ENCODE data around the gene LMO3. TPM values are rescaled to one million over a fixed set of nuclear protein-coding genes. Genes with fewer than 3 reads are reported as not detected.

The LMO3 gene
- total RNA-seq, 1 donor from 2014 or later: 0.69 TPM

DNA sequence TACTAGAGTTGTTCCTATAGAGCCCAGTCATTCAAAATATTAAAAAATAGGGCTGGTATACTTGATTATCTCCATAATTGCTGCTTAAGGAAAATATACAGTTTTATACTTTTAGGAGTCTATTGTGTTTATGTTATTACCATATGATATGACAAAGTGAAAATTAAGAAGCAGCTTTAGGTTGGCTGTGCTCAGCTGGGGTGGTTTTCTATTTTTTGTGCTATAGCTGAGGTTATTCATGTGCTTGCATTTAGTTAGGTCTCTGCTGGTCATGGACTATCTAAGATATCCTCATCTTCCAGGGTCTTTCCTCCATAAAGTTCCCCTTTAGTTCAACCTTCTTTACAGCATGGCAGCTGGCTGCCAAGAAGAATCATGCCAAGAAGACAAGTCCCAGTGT is 13.6 kb upstream of the LMO3 start:
- Mint-ChIP-seq H3K9me3 (peaks cover 4% of the 10 kb centered on the region), H3K4me3 (no peak overlapping the region), H3K27me3 (ENCODE audit: low read depth) (peaks cover 15% of the 10 kb centered on the region), H3K36me3 (no peaks in the 10 kb centered on the region), H3K4me1 (no peaks in the 10 kb centered on the region), H3K27ac (no peak overlapping the region)
- DNase-seq (ENCODE audit: low spot score in 2 of 2, unreplicated experiment in 2 of 2): no peak
- TF ChIP-seq, protein P1, sequence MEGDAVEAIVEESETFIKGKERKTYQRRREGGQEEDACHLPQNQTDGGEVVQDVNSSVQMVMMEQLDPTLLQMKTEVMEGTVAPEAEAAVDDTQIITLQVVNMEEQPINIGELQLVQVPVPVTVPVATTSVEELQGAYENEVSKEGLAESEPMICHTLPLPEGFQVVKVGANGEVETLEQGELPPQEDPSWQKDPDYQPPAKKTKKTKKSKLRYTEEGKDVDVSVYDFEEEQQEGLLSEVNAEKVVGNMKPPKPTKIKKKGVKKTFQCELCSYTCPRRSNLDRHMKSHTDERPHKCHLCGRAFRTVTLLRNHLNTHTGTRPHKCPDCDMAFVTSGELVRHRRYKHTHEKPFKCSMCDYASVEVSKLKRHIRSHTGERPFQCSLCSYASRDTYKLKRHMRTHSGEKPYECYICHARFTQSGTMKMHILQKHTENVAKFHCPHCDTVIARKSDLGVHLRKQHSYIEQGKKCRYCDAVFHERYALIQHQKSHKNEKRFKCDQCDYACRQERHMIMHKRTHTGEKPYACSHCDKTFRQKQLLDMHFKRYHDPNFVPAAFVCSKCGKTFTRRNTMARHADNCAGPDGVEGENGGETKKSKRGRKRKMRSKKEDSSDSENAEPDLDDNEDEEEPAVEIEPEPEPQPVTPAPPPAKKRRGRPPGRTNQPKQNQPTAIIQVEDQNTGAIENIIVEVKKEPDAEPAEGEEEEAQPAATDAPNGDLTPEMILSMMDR (IDR thresholded peaks at IDR 0.05; ENCODE audit: unreplicated experiment): no peak

DNA sequence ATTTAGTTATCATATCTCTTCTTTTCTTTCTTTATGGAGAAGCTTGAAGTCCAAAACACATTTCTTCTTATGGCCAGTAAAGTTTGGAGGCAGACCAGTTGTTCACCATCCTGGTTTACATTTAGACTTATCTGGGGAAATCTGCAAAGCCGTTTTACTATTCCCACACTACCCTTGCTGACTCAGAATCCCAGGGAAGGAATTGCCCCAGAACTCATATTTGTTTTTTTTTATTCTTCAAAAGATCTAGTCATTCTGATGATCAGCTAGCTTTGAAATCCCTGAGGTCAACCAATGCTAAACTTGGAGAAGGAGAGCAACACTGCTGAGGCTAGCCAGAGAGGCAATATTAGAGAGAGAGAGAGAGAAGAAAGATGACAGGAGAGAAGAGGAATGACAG is 12.3 kb upstream of the LMO3 start:
- Mint-ChIP-seq H3K36me3 (no peaks in the 10 kb centered on the region), H3K4me3 (no peak overlapping the region), H3K27me3 (ENCODE audit: low read depth) (peaks cover 17% of the 10 kb centered on the region), H3K4me1 (no peaks in the 10 kb centered on the region), H3K27ac (no peak overlapping the region), H3K9me3 (peaks cover 4% of the 10 kb centered on the region)
- TF ChIP-seq, protein P1 (IDR thresholded peaks at IDR 0.05; ENCODE audit: unreplicated experiment): no peak
- DNase-seq (ENCODE audit: low spot score in 2 of 2, unreplicated experiment in 2 of 2): no peak

DNA sequence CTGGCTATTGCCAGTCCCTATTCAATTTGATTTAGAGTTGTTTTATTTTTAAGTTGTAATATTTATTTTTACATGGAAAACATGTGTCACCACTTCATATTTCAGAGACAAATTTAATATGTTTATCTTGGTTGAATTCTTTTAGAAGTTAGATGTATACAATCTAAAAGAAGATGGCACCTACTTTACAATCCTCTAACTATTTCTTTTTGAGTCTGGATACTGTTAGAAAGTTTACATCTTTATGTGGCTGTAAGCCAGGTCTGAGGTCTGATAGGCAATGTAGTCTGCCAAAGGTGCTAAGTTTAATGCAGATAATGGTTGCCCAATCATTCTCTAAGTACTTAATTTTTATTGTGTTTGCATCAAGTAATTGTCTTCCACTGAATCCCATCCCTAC is 7.2 kb upstream of the LMO3 start:
- no peaks in the 10 kb centered on the region for H3K36me3 Mint-ChIP-seq
- H3K4me3 Mint-ChIP-seq: no peak overlapping the region
- no peak for DNase-seq (ENCODE audit: low spot score in 2 of 2, unreplicated experiment in 2 of 2)
- TF ChIP-seq, protein P1 (IDR thresholded peaks at IDR 0.05; ENCODE audit: unreplicated experiment): no peak
- peaks cover 56% of the 10 kb centered on the region for H3K27me3 Mint-ChIP-seq (ENCODE audit: low read depth)
- no peak overlapping the region for H3K27ac Mint-ChIP-seq
- H3K4me1 Mint-ChIP-seq: peaks cover 19% of the 10 kb centered on the region
- no peaks in the 10 kb centered on the region for H3K9me3 Mint-ChIP-seq

DNA sequence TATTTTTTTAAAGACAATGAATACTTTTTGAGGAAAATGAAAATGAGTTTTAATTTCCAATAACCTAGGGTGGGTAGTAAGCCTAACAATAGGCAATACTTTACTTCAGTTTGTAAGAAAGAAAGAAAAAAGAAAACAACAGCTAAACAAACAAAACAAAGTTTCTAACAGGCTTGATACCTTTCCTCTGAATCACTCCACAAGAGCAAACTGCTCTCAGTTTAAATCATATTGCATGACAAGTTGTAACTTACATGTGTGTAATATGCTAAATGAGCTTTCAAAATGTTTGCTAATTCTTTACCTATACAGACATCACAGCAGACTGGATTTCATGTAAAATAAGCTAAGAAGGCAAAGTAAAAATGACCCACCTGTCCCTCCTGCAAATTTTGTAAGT is 6.7 kb upstream of the LMO3 start:
- H3K4me1 Mint-ChIP-seq: peaks cover 19% of the 10 kb centered on the region
- TF ChIP-seq, protein P1 (IDR thresholded peaks at IDR 0.05; ENCODE audit: unreplicated experiment): no peak
- DNase-seq (ENCODE audit: low spot score in 2 of 2, unreplicated experiment in 2 of 2): no peak
- H3K36me3 Mint-ChIP-seq: no peaks in the 10 kb centered on the region
- H3K9me3 Mint-ChIP-seq: no peaks in the 10 kb centered on the region
- no peak overlapping the region for H3K27ac Mint-ChIP-seq
- no peak overlapping the region for H3K4me3 Mint-ChIP-seq
- H3K27me3 Mint-ChIP-seq (ENCODE audit: low read depth): peaks cover 60% of the 10 kb centered on the region

DNA sequence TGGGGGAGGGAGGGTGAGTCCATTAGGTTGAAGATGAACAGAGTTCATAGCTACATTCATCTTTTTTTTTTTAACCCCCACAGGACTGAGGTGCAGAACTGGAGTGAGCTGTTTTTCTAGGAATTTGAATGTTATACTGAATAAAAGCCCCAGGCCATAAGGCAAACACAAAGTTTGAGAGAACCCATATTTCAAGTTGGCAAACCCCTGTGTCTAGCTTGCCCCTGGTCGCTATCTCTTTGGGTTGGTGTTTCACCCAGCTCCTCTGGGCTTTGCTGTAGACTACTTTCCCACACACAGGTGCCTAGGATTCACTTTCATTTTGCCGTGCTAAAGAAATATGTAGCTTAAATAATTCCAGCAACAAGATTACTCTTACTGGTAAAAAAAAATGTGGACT is 5.2 kb upstream of the LMO3 start:
- DNase-seq (ENCODE audit: low spot score in 2 of 2, unreplicated experiment in 2 of 2): no peak
- Mint-ChIP-seq H3K27me3 (ENCODE audit: low read depth) (peaks cover 75% of the 10 kb centered on the region), H3K36me3 (no peaks in the 10 kb centered on the region), H3K4me3 (no peak overlapping the region), H3K27ac (no peak overlapping the region), H3K4me1 (peaks cover 30% of the 10 kb centered on the region), H3K9me3 (no peaks in the 10 kb centered on the region)
- TF ChIP-seq, protein P1 (IDR thresholded peaks at IDR 0.05; ENCODE audit: unreplicated experiment): no peak

DNA sequence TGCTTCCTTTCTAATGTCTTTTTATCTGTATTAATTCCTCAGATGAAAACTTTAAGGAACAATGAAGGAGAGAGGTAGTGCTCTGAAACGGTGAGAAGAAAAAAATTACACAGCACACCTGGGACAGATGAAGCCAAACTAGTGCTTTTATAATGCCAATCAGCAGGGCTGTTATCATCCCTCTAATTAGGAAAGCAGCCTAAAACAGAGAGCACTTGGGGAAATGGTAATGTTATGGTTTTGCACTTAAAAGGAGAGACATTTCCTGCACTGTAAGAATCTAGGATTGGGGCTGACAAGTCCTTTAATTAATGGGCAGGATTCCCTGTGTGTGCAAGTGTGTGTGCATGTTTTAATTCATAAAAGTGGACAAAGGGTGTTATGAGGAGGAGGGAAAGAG is 4.8 kb upstream of the LMO3 start:
- peaks cover 32% of the 10 kb centered on the region for H3K4me1 Mint-ChIP-seq
- H3K27ac Mint-ChIP-seq: no peak overlapping the region
- no peak for DNase-seq (ENCODE audit: low spot score in 2 of 2, unreplicated experiment in 2 of 2)
- TF ChIP-seq, protein P1 (IDR thresholded peaks at IDR 0.05; ENCODE audit: unreplicated experiment): no peak
- no peaks in the 10 kb centered on the region for H3K36me3 Mint-ChIP-seq
- H3K9me3 Mint-ChIP-seq: no peaks in the 10 kb centered on the region
- peaks cover 75% of the 10 kb centered on the region for H3K27me3 Mint-ChIP-seq (ENCODE audit: low read depth)
- H3K4me3 Mint-ChIP-seq: no peak overlapping the region

Data from mesothelial cell of epicardium (in vitro differentiated cells).